Colonic mucosa (tissue), 4 donors: Measurements from ENCODE around the gene RNF208. TPM values are rescaled to one million over a fixed set of nuclear protein-coding genes. Genes with fewer than 3 reads are reported as not detected.
A peak's percentile ranks its signal among the peaks of the same experiment; 100 is the strongest.

Experiments used
- DNase-seq: peaks from one replicate; pipeline ENCODE4 v3.0.0-alpha.2; 2020
- H3K27ac ChIP-seq: fragments of 200-600 bp; one replicate; pipeline ENCODE4 v1.8.0; 2021
- H3K27me3 ChIP-seq: fragments of 200-600 bp; one replicate; pipeline ENCODE4 v1.8.0; 2021
- H3K36me3 ChIP-seq: fragments of 200-600 bp; one replicate; pipeline ENCODE4 v1.8.0; 2021
- H3K4me1 ChIP-seq: fragments of 200-600 bp; one replicate; pipeline ENCODE4 v1.8.0; 2021; ENCODE audit warnings: mild to moderate bottlenecking
- H3K4me3 ChIP-seq: fragments of 200-600 bp; one replicate; pipeline ENCODE4 v1.8.0; 2021
- H3K9ac ChIP-seq, 2 donors: one replicate each; pipeline ENCODE4 v1.7.0; 2013; ENCODE audit warnings: control low read depth in 2 of 2, low read depth in 2 of 2, low read length in 2 of 2
- H3K9me3 ChIP-seq: fragments of 200-600 bp; one replicate; pipeline ENCODE4 v1.8.0; 2021
- CTCF ChIP-seq: fragments of 200-600 bp; IDR thresholded peaks from one replicate; pipeline ENCODE4 v1.8.0; 2022; ENCODE audit warnings: antibody characterized with exemption, mild to moderate bottlenecking
- intact Hi-C: fragments of 100-400 bp; cut with DNase I; formaldehyde crosslinking; loops from one replicate; pipeline ENCODE4 v1.14.1; 2022
- total RNA-seq, 2 donors: library from RNA; stranded (reverse); fragmentation: NEBNext Ultra II Directional in 1 of 2; extraction: Animal tissue kit (Norgen Biotek cat#: 25700) in 1 of 2; gene quantifications; one replicate each; pipeline ENCODE4 v1.2.1, GENCODE V29; 2021
- donor health status: healthy.
- donor health status: DM: no; HTN: no; CAD: no.
- donor health status: DM: no; HTN: no; CAD: no.

The RNF208 gene
- total RNA-seq, 2 donors from 2014 or later = 6.5 to 9.3 TPM

GRCh38 chr9:137223078-137223970, 1.3 kb upstream of the RNF208 start:
- intact Hi-C loops = no loop called here
- H3K36me3 ChIP-seq = no peaks in the 10 kb centered on the region
- peaks cover under 1% of the 10 kb centered on the region for H3K27me3 ChIP-seq
- no peak for TF ChIP-seq CTCF
- H3K9ac ChIP-seq = peak overlapping the region; percentile 87 to 97
- peak overlapping the region; percentile 70 for H3K4me3 ChIP-seq
- H3K9me3 ChIP-seq = no peaks in the 10 kb centered on the region
- DNase-seq = peak; percentile 98
- H3K27ac ChIP-seq = peak overlapping the region; percentile 83
- peaks cover 25% of the 10 kb centered on the region for H3K4me1 ChIP-seq

DNA sequence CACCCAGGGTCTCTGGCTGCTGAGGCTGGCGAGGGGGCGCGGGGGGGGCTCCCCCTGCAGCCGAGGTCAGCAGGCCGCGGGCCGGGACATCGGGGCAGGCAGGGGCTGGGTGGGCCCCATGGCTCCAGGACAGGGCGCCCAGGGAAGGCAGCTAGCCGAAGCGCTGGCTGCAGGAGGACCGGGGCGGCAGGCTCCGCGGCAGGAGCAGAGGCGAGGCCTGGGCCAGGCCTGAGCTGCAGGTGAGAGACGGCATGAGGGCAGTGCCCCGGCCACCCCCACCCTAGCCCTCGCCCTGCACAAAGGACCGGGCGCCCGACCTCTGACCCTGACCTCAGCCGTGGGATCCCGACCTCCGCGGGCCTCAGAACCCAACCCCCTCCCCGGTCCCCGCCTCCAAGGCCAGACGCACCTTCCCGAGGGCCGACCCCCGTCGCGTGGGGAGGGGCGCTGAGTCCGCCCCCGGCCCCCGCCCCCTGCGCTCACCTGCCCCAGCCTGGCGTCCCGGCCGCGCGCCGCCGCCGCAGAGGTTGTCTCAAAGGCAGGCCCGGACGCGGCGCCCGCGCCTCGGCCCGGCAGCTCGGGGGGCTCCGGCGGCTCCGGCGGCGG, 431 bp downstream of the RNF208 start:
- H3K27ac ChIP-seq = no peak overlapping the region
- no peaks in the 10 kb centered on the region for H3K9me3 ChIP-seq
- intact Hi-C loops = no loop called here
- peaks cover 14% of the 10 kb centered on the region for H3K4me1 ChIP-seq
- H3K27me3 ChIP-seq = no peaks in the 10 kb centered on the region
- H3K36me3 ChIP-seq = no peaks in the 10 kb centered on the region
- no peak for TF ChIP-seq CTCF
- DNase-seq = peak; percentile 56
- H3K4me3 ChIP-seq = peak overlapping the region; percentile 28
- H3K9ac ChIP-seq = peak overlapping the region; percentile 5 to 54

- Histone ChIP-seq H3K4me1 (peaks cover 13% of the 10 kb centered on the region), H3K4me3 (no peak overlapping the region), H3K36me3 (no peaks in the 10 kb centered on the region), H3K27ac (no peak overlapping the region), H3K9ac (no peak overlapping the region), H3K27me3 (no peaks in the 10 kb centered on the region), H3K9me3 (no peaks in the 10 kb centered on the region)
- no peak for DNase-seq
- intact Hi-C loops = no loop called here
- TF ChIP-seq CTCF = no peak
Observed at GRCh38 chr9:137221095-137221505, 940 bp downstream of the RNF208 start.

GRCh38 chr9:137220317-137221094, 1.5 kb downstream of the RNF208 start:
- no peak overlapping the region for H3K9ac ChIP-seq
- no peaks in the 10 kb centered on the region for H3K27me3 ChIP-seq
- H3K4me3 ChIP-seq = no peak overlapping the region
- no peak for TF ChIP-seq CTCF
- no peak overlapping the region for H3K27ac ChIP-seq
- H3K4me1 ChIP-seq = peaks cover 13% of the 10 kb centered on the region
- no peaks in the 10 kb centered on the region for H3K36me3 ChIP-seq
- no peaks in the 10 kb centered on the region for H3K9me3 ChIP-seq
- no peak for DNase-seq
- intact Hi-C loops = no loop called here

GRCh38 chr9:137219757-137220316, 2.2 kb downstream of the RNF208 start:
- H3K9me3 ChIP-seq = no peaks in the 10 kb centered on the region
- H3K27ac ChIP-seq = no peak overlapping the region
- H3K4me1 ChIP-seq = peaks cover 12% of the 10 kb centered on the region
- H3K4me3 ChIP-seq = no peak overlapping the region
- intact Hi-C loops = no loop called here
- DNase-seq = no peak
- no peaks in the 10 kb centered on the region for H3K36me3 ChIP-seq
- H3K9ac ChIP-seq = no peak overlapping the region
- TF ChIP-seq CTCF = no peak
- H3K27me3 ChIP-seq = no peaks in the 10 kb centered on the region
